CD4-positive, alpha-beta T cell treated with Interleukin-10 for 1 hour (primary cell): ENCODE data around the gene ARL3.
A peak's percentile ranks its signal among the peaks of the same experiment; 100 is the strongest.
"Not testable (repeated sequence)": the region's sequence is repeated elsewhere in the genome, so short reads cannot be mapped to it uniquely, and the experiment has no call there.

Source experiments
- DNase-seq: peaks from one replicate; pipeline ENCODE4 v3.0.0-alpha.2; 2020

ARL3 gene

GRCh38 chr10:102713814-102714620 lies at the start of gene ARL3:
Gene ARL3, minus strand, starts transcription at chr10:102714397. Its CDS starts 122 bp downstream, at chr10:102714275.
- peak; percentile 96 for DNase-seq

DNA sequence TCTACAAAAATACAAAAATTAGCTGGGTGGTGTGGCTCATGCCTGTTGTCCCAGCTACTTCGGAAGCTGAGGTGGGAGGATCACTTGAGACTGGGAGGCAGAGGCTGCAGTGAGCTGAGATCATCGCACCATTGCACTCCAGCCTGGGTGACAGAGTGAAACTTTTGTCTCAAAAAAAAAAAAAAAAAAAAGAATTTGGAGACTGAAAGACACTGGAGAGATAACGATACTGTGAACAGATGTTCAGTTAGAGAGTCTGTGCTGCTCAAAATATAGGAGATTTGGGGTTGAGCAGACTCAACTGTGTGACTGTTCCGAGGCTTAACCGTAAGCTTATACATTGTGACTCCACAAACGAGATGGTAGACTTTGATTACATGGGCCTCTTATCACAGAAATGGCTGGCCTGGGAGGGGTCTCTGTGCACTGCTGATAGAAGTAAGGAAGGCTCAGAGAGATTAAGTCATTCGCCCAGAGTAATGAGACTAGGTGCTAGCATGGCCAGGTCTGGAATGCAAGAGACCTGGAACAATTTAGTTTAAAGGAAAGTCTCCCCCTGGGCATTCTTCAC lies 48.9 kb upstream of the ARL3 start:
- DNase-seq = no peak

GRCh38 chr10:102762401-102763015 lies 48.3 kb upstream of the ARL3 start:
- no peak for DNase-seq

DNA sequence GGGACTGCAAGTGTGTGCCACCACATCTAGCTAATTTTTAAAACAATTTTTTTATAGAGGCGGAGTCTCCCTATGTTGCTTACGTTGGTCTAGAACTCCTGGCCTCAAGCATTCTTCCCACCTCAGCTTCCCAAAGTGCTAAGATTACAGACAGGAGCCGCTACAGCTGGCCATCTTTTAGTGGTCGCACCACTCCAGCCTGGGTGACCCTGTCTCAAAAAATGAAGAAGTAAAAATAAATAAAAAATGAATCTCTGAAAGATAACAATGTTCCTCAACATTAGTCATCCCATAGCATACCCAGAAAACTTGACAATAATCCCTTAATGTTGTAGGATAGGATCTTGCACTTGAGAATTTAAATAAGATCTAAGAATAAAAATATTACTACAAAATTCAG lies 47.8 kb upstream of the ARL3 start:
- DNase-seq = no peak

- no peak for DNase-seq
Observed at GRCh38 chr10:102759497-102760210, 45.5 kb upstream of the ARL3 start.

DNA sequence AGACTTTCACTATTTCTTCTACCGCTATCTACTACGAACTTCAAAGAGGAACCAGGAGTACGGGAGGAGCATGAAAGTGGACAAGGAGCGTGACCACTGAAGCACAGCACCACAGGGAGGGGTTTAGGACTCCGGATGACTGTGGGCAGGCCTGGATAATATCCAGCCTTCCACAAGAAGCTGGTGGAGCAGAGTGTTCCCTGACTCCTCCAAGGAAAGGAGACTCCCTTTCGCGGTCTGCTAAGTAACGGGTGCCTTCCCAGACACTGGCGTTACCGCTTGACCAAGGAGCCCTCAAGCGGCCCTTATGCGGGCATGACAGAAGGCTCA lies 44.7 kb upstream of the ARL3 start:
- not testable (repeated sequence) for DNase-seq

GRCh38 chr10:102758240-102758932 lies 44.2 kb upstream of the ARL3 start:
- DNase-seq = no peak

- DNase-seq = no peak
Observed at GRCh38 chr10:102757323-102757722, 43.1 kb upstream of the ARL3 start.

- no peak for DNase-seq
Observed at GRCh38 chr10:102753718-102754117, 39.5 kb upstream of the ARL3 start.

DNA sequence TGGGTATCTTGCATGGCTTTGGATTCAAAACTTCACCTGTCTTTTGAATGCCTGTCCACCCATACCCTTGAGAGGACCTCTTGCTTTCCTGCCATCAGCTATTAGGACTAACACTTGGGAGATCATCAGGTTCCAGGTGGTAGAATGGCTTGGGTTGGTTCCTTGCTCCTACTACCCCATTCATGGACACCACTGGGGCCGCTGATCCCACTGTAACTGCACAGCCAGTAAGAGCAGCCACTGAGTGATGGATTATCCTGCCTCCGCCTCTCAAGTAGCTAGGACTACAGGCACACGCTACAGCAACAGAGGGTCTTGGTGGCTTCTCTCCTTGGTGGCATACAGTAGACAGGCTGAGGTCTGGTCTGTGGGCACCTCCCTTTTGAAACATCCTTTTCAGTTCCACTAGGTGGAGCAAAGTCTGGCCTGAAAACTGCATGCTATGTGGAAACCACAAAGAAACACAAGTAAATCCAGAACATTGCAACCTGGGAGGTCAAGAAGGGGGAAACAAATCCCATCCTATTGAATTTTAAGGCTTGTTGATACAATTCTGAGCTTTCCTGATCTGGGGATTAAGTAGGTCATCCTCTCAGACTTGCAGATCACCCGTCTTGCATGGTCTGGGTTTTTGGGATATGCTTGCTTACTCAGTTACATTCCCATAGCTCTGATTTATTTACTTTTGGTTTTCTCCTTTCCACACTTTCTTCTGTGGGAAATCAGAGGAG lies 38.9 kb upstream of the ARL3 start:
- DNase-seq = peak; percentile 31

- DNase-seq = no peak
Observed at GRCh38 chr10:102752266-102752930, 38.2 kb upstream of the ARL3 start.

GRCh38 chr10:102745157-102745556 lies 31.0 kb upstream of the ARL3 start:
- DNase-seq = no peak

- no peak for DNase-seq
Observed at GRCh38 chr10:102744374-102745051, 30.3 kb upstream of the ARL3 start.

GRCh38 chr10:102743588-102744373 lies 29.6 kb upstream of the ARL3 start, which contains the start of gene WBP1L:
Gene WBP1L, plus strand, starts transcription at chr10:102743948. Its CDS starts 106 bp downstream, at chr10:102744054.
- DNase-seq = peak; percentile 98

DNA sequence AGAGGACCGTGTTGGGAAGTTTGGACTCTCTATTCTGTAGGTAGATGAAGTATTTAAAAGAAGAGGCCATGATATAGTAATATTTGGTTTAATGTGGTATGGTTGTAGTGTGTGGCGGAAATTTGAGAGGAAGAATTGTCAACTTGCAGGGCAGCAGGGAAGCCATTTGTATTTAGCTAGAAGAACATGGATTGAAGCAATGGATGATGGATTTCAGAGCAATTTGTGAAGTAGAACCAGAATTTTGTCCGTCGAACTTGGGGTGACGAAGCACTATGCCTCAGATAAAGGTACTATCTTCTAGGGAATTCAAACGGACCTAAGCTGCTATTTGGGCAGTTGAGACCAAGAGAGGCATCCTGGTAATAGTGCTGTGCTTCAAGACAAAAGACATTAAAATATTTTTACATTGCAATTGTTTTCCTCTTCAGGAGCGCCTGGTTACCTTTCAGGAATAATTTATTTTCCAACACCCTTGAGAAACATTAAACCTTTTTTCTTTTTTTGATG lies 28.9 kb upstream of the ARL3 start:
- no peak for DNase-seq

- DNase-seq = not testable (repeated sequence)
Observed at GRCh38 chr10:102742313-102742712, 28.1 kb upstream of the ARL3 start.

- DNase-seq = no peak
Observed at GRCh38 chr10:102741726-102742237, 27.6 kb upstream of the ARL3 start.

GRCh38 chr10:102740229-102740628 lies 26.0 kb upstream of the ARL3 start:
- DNase-seq = no peak

GRCh38 chr10:102738692-102739121 lies 24.5 kb upstream of the ARL3 start:
- DNase-seq = no peak
